Measurements from ENCODE around the gene SERTAD3.
"Not testable (repeated sequence)": the region's sequence is repeated elsewhere in the genome, so short reads cannot be mapped to it uniquely, and the experiment has no call there.

Gene SERTAD3, protein sequence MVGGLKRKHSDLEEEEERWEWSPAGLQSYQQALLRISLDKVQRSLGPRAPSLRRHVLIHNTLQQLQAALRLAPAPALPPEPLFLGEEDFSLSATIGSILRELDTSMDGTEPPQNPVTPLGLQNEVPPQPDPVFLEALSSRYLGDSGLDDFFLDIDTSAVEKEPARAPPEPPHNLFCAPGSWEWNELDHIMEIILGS

DNA sequence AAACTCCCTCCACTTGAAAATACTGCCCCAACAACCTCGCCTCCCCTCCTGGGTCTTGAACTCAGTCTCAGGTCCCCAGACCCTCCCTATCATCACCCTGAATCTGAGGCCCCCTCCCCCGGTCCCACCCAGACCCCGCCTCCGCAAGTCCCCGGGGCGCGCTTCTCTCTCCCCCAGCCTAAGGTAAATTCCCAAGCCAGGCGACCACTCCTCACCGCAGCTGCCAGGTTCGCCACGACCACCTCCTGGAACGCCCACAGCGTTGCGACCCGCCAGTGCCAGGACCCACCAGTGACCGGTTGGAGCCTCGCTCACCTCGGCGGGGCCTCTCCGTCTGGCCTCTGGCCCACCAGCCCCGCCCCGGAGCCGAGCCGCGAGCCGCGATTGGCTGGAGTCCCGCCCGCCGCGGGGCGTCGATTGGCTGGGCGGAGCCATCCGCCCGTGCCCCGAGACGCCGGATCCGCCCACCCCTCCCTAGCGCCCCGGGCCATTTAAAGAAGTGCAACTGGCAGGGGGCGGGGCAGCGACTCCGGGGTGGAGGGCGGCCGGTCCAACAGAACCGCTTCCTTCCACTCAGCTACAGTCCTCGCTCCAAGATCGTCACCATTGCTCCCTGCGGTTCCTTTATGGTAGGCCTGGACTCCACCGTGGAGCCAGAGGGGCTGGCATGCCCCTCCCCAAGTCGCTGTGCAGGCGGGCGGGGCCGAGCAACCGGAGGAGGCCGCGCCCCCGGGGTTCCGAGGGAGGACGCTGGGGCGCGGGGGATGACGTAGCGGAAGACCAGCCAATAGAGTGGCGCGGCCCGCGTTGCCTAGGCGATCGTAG is at the start of gene SERTAD3:
Gene SERTAD3, minus strand, starts transcription at position 336 of the 825 bp plus-strand sequence. CDS start 2,255 bp downstream, outside the sequence.
- peak; percentile 95 for DNase-seq

DNA sequence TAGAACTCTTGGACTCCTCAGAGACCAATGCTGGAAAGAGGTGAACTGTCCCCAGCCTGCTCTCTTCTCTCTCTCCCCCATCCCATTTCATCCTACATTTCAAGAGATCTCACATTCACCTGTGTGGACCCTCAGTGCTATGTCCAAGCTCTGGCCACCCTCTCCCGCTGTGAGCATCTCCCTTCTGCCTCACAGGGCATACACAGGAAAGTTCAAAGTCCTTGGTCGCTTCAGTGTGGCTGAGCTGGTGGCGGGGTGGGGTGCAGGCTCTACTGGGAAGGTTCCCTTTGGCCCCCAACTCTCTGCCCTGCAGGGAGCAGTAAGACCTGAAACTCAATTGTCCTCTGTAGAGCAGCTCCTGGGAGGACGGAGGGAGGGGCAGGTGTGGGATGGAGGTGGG is 49.6 kb upstream of the SERTAD3 start:
- no peak for DNase-seq

DNA sequence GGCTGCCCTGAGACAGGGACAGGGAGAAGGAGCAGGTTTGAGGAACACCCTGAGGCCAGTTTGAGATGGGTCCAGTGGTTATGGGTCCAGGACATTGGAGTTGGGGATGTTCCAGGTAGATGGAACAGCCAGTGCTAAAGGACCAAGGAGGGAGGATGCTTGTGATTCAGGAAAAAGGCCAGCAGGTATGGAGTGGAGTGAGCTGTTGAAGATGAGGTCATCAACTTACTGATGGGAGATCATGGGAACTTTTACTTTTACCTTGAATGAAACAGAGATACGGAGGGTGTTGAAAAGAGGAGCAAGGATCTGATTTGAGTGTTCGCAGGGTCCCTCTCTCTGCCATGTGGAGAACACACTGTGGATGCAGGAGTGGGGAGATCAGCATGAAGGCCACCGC is 48.1 kb upstream of the SERTAD3 start:
- DNase-seq = no peak

DNA sequence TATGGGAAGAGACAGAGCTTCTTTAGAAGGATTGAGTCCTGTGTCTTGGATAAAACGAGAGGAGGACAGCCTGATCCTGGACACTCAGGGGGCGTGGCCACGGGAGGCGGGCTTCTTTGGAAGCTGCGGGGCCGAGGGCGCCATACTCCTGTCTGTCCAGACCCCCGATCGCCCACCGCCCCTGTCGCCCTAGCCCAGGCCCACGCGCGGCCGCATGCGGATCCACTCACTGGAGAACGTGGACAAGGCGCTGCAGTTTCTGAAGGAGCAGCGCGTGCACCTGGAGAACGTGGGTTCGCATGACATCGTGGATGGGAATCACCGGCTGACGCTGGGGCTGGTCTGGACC is 45.7 kb upstream of the SERTAD3 start:
- no peak for DNase-seq

GRCh38 chr19:40486017-40486416 is 41.9 kb upstream of the SERTAD3 start:
- DNase-seq = no peak

GRCh38 chr19:40475878-40476644 is 31.9 kb upstream of the SERTAD3 start:
- not testable (repeated sequence) for DNase-seq

GRCh38 chr19:40474737-40475136 is 30.6 kb upstream of the SERTAD3 start:
- DNase-seq = no peak

- no peak for DNase-seq
Observed at GRCh38 chr19:40472516-40472915, 28.4 kb upstream of the SERTAD3 start.

GRCh38 chr19:40471111-40471510 is 27.0 kb upstream of the SERTAD3 start:
- DNase-seq = no peak

DNA sequence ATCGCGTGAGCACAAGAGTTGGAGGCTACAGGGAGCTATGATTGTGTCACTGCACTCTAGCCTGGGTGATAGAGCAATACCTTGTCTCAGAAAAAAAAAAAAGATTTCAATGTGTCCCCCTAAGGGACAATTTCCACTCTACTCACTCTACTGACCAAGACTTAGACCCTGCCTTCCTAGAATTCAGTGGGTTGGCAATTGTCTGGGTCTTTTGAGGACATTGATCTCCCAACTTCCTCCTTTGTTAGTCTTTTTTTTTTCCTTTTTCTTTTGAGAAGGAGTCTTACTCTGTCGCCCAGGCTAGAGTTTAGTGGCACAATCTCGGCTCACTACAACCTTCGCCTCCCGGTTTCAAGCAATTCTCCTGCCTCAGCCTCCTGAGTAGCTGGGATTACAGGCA is 24.9 kb upstream of the SERTAD3 start:
- DNase-seq = peak; percentile 69

DNA sequence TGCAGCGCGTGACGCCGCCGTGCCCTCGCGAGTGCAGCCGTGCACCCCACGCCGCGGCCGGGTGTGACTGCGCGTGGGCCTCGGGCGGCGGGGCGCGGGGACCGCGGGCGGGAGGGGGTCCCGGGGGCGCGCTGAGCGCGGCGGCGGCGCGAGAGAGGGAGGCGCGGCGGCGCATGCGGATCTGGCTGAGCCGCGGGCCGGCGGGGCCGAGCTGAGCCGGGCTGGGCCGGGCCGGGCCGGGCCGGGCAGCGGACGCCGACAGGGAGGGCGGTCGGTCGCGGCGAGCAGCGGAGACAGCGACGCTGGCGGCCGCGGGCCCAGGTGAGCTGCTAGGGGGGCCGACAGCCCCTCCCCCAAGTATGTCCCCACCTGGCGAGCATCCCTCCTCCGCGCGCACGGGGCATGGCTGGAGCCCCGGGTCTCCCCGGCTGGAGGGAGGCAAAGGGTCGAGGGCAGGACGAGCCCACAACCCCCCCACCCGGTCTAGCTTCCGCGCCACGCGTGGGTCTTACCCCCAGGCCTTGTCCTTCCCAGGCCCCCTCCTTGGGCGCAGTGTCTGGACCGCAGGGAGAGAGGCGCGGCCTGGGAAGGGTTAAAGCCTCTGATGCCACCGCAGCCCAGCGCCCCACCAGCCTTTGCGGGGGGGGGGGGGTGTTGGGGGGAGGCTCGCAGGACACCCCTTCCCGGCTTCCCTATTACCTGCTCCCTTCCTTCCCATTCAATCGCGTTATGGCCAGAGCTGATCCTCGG is 23.0 kb upstream of the SERTAD3 start, which contains the start of gene SPTBN4:
Gene SPTBN4, plus strand, starts transcription at position 17 of the 750 bp plus-strand sequence. CDS start 5,621 bp downstream, outside the sequence.
- DNase-seq = no peak

DNA sequence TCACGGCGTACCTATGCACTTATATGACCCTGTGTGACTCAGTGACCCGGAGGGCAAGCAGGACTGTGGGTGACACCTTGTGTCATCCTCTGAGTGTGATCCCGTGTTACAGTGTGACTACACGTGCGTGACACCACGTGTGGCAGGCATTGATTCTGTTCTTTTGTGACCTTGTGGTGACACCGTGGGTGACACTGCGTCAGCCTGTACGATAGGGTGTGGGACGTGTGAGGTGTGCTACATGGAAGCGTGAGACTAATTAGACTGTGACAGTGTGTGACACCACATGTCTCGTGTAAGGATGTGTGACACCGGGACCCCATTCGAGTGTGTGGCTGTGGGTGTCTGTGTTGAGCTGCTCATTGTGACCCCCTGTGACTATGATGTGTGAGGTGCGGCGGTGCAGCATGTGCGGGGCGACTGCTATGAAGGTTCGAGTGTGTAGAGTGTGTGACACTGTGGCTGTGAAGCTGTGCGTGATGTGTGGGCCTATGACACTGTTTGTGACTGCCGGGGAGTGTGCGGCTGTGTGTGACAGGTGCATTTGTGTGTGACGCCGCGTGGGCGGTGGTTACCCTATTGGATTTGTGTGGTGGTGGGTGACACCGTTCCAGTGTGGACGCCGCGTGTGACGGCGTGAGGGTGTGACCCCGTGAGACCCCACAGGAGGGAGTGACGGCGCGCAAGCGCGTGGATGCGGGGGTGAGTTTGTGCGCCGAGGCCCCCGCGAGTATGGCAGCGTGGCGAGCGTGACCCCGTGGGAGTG is 22.3 kb upstream of the SERTAD3 start:
- DNase-seq = no peak

DNA sequence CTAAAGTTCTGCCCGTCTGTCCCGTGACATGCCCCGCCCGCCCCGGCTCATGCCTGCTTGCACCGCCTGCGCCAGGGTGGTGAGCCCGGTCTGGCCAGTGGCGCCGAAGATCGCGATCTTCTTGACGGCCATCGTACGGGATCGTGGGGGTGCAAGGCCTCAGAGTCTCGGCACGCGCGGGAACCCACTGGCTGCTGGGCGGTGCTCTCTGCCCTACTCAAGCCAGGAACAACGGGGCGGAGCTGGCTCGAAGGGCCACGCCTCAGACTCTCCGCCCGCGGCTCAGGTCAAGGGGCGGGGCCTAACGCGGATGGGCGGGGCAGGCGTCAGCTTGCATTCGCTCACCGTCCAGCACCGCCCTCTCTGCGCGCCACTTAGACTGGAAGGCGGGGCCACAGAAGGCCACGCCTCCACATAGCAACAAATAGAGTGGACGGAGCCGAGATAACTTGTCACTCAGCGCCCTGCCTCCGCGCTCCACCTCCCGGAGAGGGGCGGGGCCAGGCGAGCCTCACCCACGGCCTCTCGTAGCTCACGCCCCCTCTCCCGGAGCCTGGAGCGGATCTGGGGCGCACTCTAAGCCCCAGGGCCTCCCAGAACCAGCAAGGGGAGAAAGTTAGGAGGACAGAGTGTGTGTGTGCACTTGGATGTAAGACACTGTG is 21.6 kb upstream of the SERTAD3 start, which contains the start of gene BLVRB:
Gene BLVRB, minus strand, starts transcription at position 189 of the 662 bp plus-strand sequence. Its CDS starts 57 bp downstream, at position 132.
- DNase-seq = peak; percentile 100

GRCh38 chr19:40465025-40465556 is 21.0 kb upstream of the SERTAD3 start:
- DNase-seq = peak; percentile 99

DNA sequence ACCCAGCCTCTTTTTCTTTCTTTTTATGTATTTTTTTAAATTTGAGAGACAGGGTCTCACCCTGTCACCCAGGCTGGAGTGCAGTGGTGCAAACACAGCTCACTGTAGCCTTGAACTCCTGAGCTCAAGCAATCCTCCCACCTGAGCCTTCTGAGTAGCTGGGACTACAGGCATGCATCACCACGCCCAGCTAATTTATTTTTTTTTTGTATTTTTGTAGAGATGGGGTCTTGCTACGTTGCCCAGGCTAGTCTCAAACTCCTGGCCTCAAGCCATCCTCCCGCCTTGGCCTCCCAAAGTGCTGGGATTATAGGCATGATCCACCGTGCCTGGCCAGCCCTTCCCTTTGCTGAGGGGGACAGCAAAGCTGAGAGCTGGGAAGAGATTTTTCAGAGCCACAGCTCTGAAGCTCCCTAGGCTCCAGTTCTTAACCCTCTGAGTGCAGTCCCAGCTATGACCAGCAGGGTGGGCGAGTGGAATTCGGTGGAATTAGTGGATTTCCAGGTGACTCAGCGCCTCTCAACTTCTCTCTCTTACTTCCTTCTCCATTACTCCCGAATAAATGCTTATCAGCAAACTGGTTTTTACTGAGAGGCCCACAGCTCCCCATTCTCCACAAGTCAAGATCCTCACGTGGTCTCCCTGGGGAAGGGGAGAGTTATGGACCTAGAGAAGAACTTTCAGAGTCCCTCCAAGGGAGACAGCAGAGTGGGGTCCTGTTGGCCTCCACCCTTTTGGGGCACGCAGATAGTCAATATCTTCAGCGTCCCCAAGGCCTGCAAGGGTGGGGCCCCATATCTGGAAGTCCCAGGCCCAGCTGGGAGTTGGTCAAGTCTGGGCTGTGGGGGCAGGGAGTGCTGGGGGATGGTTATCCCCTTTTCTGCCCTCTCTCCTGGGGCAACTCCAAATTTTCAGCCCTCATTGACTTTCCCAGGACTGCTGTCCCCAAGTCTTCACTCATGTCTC is 20.2 kb upstream of the SERTAD3 start:
- DNase-seq = peak; percentile 81

DNA sequence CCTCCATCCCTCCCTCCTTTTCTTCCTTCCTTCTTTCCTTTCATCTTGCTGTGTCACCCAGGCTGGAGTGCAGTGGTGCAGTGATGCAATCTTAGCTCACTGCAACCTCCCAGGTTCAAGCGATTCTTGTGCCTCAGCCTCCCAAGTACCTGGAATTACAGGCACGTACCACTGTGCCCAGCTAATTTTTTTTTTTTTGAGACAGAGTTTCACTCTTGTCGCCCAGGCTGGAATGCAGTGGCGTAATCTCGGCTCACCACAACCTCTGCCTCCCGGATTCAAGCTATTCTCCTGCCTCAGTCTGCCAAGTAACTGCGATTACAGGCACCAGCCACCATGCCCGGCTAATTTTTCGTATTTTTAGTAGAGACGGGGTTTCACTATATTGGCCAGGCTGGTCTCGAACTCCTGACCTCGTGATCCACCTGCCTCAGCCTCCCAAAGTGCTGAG is 19.5 kb upstream of the SERTAD3 start:
- peak; percentile 59 for DNase-seq

GRCh38 chr19:40461669-40462221 is 17.6 kb upstream of the SERTAD3 start:
- peak; percentile 93 for DNase-seq

- DNase-seq = no peak
Observed at GRCh38 chr19:40460185-40460584, 16.1 kb upstream of the SERTAD3 start.

DNA sequence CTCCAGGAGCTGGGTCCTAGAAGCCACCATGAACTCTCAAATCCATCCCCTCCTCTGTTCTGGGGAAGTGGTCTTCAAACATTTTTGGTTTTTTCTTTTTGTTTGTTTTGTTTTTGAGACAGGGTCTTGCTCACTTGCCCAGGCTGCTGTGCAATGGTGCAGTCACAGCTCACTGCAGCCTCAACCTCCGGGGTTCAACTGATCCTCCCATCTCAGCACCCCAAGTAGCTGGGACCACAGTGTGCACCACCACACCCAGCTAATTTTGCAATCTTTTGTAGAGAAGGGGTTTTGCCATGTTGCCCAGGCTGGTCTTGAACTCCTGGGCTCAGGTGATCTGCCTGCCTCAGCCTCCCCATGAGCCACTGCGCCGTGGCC is 14.5 kb upstream of the SERTAD3 start:
- DNase-seq = no peak
